Mucosa of rectum (tissue), 2 donors: ENCODE data around the gene SIRT3.
"Not testable (repeated sequence)": the region's sequence is repeated elsewhere in the genome, so short reads cannot be mapped to it uniquely, and the experiment has no call there.

Source experiments
- H3K27ac ChIP-seq, 2 donors: one replicate each; pipeline ENCODE4 v1.7.0; 2013; ENCODE audit warnings: inconsistent platforms in 2 of 2, low read depth in 2 of 2, low read length in 2 of 2
- H3K27me3 ChIP-seq, 2 donors: one replicate each; pipeline ENCODE4 v1.7.0; 2013; ENCODE audit warnings: low read length in 2 of 2; ENCODE audit not compliant: control insufficient read depth in 2 of 2, insufficient read depth in 2 of 2
- H3K36me3 ChIP-seq, 2 donors: one replicate each; pipeline ENCODE4 v1.7.0; 2013; ENCODE audit warnings: low read length in 2 of 2; ENCODE audit not compliant: control insufficient read depth in 2 of 2, insufficient read depth in 2 of 2
- H3K4me1 ChIP-seq, 2 donors: one replicate each; pipeline ENCODE4 v1.7.0; 2013; ENCODE audit warnings: low read length in 2 of 2, mild to moderate bottlenecking in 1 of 2; ENCODE audit not compliant: control insufficient read depth in 2 of 2, insufficient read depth in 2 of 2
- H3K4me3 ChIP-seq, 2 donors: one replicate each; pipeline ENCODE4 v1.7.0; 2013; ENCODE audit warnings: low read length in 2 of 2
- H3K9ac ChIP-seq, 2 donors: one replicate each; pipeline ENCODE4 v1.7.0; 2013; ENCODE audit warnings: low read length in 2 of 2, low read depth in 1 of 2, mild to moderate bottlenecking in 1 of 2
- H3K9me3 ChIP-seq, 2 donors: one replicate each; pipeline ENCODE4 v1.7.0; 2013; ENCODE audit warnings: low read length in 2 of 2; ENCODE audit not compliant: control insufficient read depth in 2 of 2
- donor health status: healthy.
- donor health status: Normal muscosa, but diverticular disease.

Gene SIRT3

GRCh38 chr11:270451-271318 lies 34.5 kb upstream of the SIRT3 start:
- peak overlapping the region; percentile 64 to 74 for H3K27ac ChIP-seq
- H3K4me3 ChIP-seq: no peak overlapping the region
- no peak overlapping the region for H3K9ac ChIP-seq
- no peaks in the 10 kb centered on the region for H3K27me3 ChIP-seq
- H3K4me1 ChIP-seq: peaks cover 10 to 13% of the 10 kb centered on the region in 2 donors
- no peaks in the 10 kb centered on the region for H3K9me3 ChIP-seq
- H3K36me3 ChIP-seq: no peaks in the 10 kb centered on the region

- Histone ChIP-seq H3K9me3 (no peaks in the 10 kb centered on the region), H3K4me1 (peaks cover 10 to 13% of the 10 kb centered on the region in 2 donors), H3K27me3 (no peaks in the 10 kb centered on the region), H3K27ac (peak overlapping the region; percentile 76 to 92), H3K4me3 (peak overlapping the region; percentile 7 to 73), H3K9ac (peak overlapping the region in 1 of 2 donors; percentile 48), H3K36me3 (no peaks in the 10 kb centered on the region)
These were observed 33.2 kb upstream of the SIRT3 start for GRCh38 chr11:269146-269890.

GRCh38 chr11:268716-269145 lies 32.6 kb upstream of the SIRT3 start:
- Histone ChIP-seq H3K9ac (peak overlapping the region; percentile 48 to 68), H3K4me1 (peaks cover 10 to 13% of the 10 kb centered on the region in 2 donors), H3K27ac (peak overlapping the region; percentile 76 to 92), H3K4me3 (peak overlapping the region in 1 of 2 donors; percentile 73)
- H3K27me3 ChIP-seq, H3K36me3 ChIP-seq, H3K9me3 ChIP-seq: not testable (repeated sequence)

- H3K36me3 ChIP-seq: no peaks in the 10 kb centered on the region
- peak overlapping the region; percentile 76 to 92 for H3K27ac ChIP-seq
- peaks cover 10 to 13% of the 10 kb centered on the region in 2 donors for H3K4me1 ChIP-seq
- peak overlapping the region; percentile 50 to 73 for H3K4me3 ChIP-seq
- no peaks in the 10 kb centered on the region for H3K27me3 ChIP-seq
- H3K9me3 ChIP-seq: no peaks in the 10 kb centered on the region
- peak overlapping the region; percentile 68 to 70 for H3K9ac ChIP-seq
These were observed 31.4 kb upstream of the SIRT3 start for GRCh38 chr11:267491-267994.

GRCh38 chr11:266676-267439 lies 30.7 kb upstream of the SIRT3 start:
- no peak overlapping the region for H3K9ac ChIP-seq
- H3K9me3 ChIP-seq: no peaks in the 10 kb centered on the region
- H3K36me3 ChIP-seq: no peaks in the 10 kb centered on the region
- H3K4me3 ChIP-seq: peak overlapping the region in 1 of 2 donors; percentile 20
- H3K27ac ChIP-seq: no peak overlapping the region
- peaks cover 10 to 13% of the 10 kb centered on the region in 2 donors for H3K4me1 ChIP-seq
- H3K27me3 ChIP-seq: no peaks in the 10 kb centered on the region

GRCh38 chr11:261624-262023 lies 25.5 kb upstream of the SIRT3 start:
- Histone ChIP-seq H3K9ac (no peak overlapping the region), H3K27me3 (no peaks in the 10 kb centered on the region), H3K9me3 (no peaks in the 10 kb centered on the region), H3K4me3 (no peak overlapping the region), H3K36me3 (no peaks in the 10 kb centered on the region), H3K4me1 (no peaks in the 10 kb centered on the region), H3K27ac (no peak overlapping the region)

GRCh38 chr11:259413-259812 lies 23.3 kb upstream of the SIRT3 start:
- Histone ChIP-seq H3K9ac (no peak overlapping the region), H3K4me3 (no peak overlapping the region), H3K4me1 (no peaks in the 10 kb centered on the region), H3K27ac (no peak overlapping the region), H3K27me3 (no peaks in the 10 kb centered on the region), H3K9me3 (no peaks in the 10 kb centered on the region), H3K36me3 (no peaks in the 10 kb centered on the region)

GRCh38 chr11:257766-258493 lies 21.8 kb upstream of the SIRT3 start:
- H3K9me3 ChIP-seq: no peaks in the 10 kb centered on the region
- H3K27ac ChIP-seq: no peak overlapping the region

GRCh38 chr11:256952-257737 lies 21.0 kb upstream of the SIRT3 start:
- Histone ChIP-seq H3K9ac (no peak overlapping the region), H3K27me3 (no peaks in the 10 kb centered on the region), H3K4me1 (no peaks in the 10 kb centered on the region), H3K36me3 (peaks cover 16 to 17% of the 10 kb centered on the region in 2 donors), H3K27ac (no peak overlapping the region), H3K4me3 (no peak overlapping the region), H3K9me3 (no peaks in the 10 kb centered on the region)

More at GRCh38 chr11:257766-258493, 21.8 kb upstream of the SIRT3 start:
- H3K9ac ChIP-seq: no peak overlapping the region
- H3K27me3 ChIP-seq: no peaks in the 10 kb centered on the region
- peaks cover 8 to 10% of the 10 kb centered on the region in 2 donors for H3K36me3 ChIP-seq
- H3K4me3 ChIP-seq: no peak overlapping the region
- H3K4me1 ChIP-seq: no peaks in the 10 kb centered on the region
